Measurements from ENCODE around the gene PSG7. TPM values are rescaled to one million over a fixed set of nuclear protein-coding genes. Genes with fewer than 3 reads are reported as not detected.
"Not testable (repeated sequence)": the region's sequence is repeated elsewhere in the genome, so short reads cannot be mapped to it uniquely, and the experiment has no call there.

The PSG7 gene
- total RNA-seq, 2 donors from 2014 or later: not detected

- DNase-seq (ENCODE audit: low spot score): no peak
- no peak within 1 kb of the TSS for H3K27ac ChIP-seq
- H3K4me3 ChIP-seq: no peak within 1 kb of the TSS
- 23% methylated on average over 2 of the region's 2 CpGs for WGBS
- H3K4me1 ChIP-seq (replicated peaks): no peaks in the 10 kb centered on the region
- no peaks in the 10 kb centered on the region for H3K36me3 ChIP-seq
- no peaks in the 10 kb centered on the region for H3K27me3 ChIP-seq (replicated peaks; ENCODE audit: insufficient read depth)
- no peaks in the 10 kb centered on the region for H3K9me3 ChIP-seq
- intact Hi-C loops (cut with DNase I): no loop called here
- no peak for TF ChIP-seq POLR2AphosphoS5 (IDR thresholded peaks at IDR 0.05)
- TF ChIP-seq POLR2A (IDR thresholded peaks at IDR 0.05): no peak
- TF ChIP-seq, protein P1, sequence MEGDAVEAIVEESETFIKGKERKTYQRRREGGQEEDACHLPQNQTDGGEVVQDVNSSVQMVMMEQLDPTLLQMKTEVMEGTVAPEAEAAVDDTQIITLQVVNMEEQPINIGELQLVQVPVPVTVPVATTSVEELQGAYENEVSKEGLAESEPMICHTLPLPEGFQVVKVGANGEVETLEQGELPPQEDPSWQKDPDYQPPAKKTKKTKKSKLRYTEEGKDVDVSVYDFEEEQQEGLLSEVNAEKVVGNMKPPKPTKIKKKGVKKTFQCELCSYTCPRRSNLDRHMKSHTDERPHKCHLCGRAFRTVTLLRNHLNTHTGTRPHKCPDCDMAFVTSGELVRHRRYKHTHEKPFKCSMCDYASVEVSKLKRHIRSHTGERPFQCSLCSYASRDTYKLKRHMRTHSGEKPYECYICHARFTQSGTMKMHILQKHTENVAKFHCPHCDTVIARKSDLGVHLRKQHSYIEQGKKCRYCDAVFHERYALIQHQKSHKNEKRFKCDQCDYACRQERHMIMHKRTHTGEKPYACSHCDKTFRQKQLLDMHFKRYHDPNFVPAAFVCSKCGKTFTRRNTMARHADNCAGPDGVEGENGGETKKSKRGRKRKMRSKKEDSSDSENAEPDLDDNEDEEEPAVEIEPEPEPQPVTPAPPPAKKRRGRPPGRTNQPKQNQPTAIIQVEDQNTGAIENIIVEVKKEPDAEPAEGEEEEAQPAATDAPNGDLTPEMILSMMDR (IDR thresholded peaks at IDR 0.05): no peak
These were observed 57.4 kb downstream of the PSG7 start, which contains the start of gene PSG1 for GRCh38 chr19:42879613-42880012. Gene PSG1 (minus strand): TSS chr19:42879713. CDS start chr19:42879581, 132 bp downstream.

DNA sequence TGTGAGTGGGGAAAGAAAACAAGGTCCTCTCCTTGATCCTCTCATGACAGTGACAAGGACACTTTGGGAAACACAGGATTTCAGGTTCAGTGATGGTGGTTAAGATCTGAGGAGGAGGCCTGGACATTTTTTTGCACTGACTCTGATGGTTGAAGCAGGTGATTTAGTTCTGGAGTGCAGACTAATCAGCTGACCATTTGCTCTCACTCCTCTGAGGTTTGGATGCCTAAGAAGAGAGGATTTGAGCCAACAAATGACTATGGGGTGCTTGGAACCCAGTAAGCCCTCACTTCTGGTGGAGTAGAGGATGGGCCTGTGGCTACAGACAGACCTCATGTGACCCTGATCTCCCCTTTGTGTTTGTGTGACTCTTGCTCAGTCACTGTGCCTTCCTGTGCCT lies 60.4 kb downstream of the PSG7 start:
- H3K27me3 ChIP-seq (replicated peaks; ENCODE audit: insufficient read depth); H3K36me3 ChIP-seq; H3K4me1 ChIP-seq (replicated peaks); intact Hi-C loops (cut with DNase I); H3K9me3 ChIP-seq; DNase-seq (ENCODE audit: low spot score); H3K4me3 ChIP-seq; H3K27ac ChIP-seq: not testable (repeated sequence)

GRCh38 chr19:42875881-42876280 lies 61.1 kb downstream of the PSG7 start:
- H3K4me1 ChIP-seq (replicated peaks); H3K27ac ChIP-seq; H3K36me3 ChIP-seq; DNase-seq (ENCODE audit: low spot score); intact Hi-C loops (cut with DNase I); H3K4me3 ChIP-seq; H3K27me3 ChIP-seq (replicated peaks; ENCODE audit: insufficient read depth); H3K9me3 ChIP-seq: not testable (repeated sequence)
- WGBS: 60% methylated on average over 1 of the region's 1 CpG

- H3K36me3 ChIP-seq; H3K4me3 ChIP-seq; H3K9me3 ChIP-seq; intact Hi-C loops (cut with DNase I); H3K27ac ChIP-seq; H3K4me1 ChIP-seq (replicated peaks); H3K27me3 ChIP-seq (replicated peaks; ENCODE audit: insufficient read depth); DNase-seq (ENCODE audit: low spot score): not testable (repeated sequence)
- 45% methylated on average over 4 of the region's 4 CpGs for WGBS
These were observed 61.9 kb downstream of the PSG7 start for GRCh38 chr19:42874901-42875813.

GRCh38 chr19:42874136-42874535 lies 62.9 kb downstream of the PSG7 start:
- H3K4me3 ChIP-seq; H3K27me3 ChIP-seq (replicated peaks; ENCODE audit: insufficient read depth); DNase-seq (ENCODE audit: low spot score); H3K4me1 ChIP-seq (replicated peaks); intact Hi-C loops (cut with DNase I); H3K36me3 ChIP-seq; H3K9me3 ChIP-seq; H3K27ac ChIP-seq: not testable (repeated sequence)
- WGBS: 69% methylated on average over 3 of the region's 3 CpGs

Other genes with a start within 250 kb of the PSG7 start
- gene PSG3, start 196.7 kb downstream of the PSG7 start, total RNA-seq: not detected
- gene PSG8, start 171.5 kb downstream of the PSG7 start, total RNA-seq: not detected
- gene PSG1, start 57.5 kb downstream of the PSG7 start, total RNA-seq: not detected
- not detected for gene PSG6, start 19.3 kb downstream of the PSG7 start, total RNA-seq
- gene PSG11, start 89.3 kb upstream of the PSG7 start, total RNA-seq: not detected
- gene PSG2, start 145.5 kb upstream of the PSG7 start, total RNA-seq: not detected
- not detected for gene PSG5, start 249.3 kb upstream of the PSG7 start, total RNA-seq

All from prostate gland (tissue), 2 donors.